NOMO-1 treated with dmso at 0.1 percent for 144 hours (cell line): ENCODE measurements around the gene SPRR2D.
"Not testable (repeated sequence)": the region's sequence is repeated elsewhere in the genome, so short reads cannot be mapped to it uniquely, and the experiment has no call there.

Experiments used
- DNase-seq: peaks from one replicate; lab custom pipeline; 2025; ENCODE audit not compliant: unreplicated experiment; lab: John Stamatoyannopoulos, UW

The SPRR2D gene

DNA sequence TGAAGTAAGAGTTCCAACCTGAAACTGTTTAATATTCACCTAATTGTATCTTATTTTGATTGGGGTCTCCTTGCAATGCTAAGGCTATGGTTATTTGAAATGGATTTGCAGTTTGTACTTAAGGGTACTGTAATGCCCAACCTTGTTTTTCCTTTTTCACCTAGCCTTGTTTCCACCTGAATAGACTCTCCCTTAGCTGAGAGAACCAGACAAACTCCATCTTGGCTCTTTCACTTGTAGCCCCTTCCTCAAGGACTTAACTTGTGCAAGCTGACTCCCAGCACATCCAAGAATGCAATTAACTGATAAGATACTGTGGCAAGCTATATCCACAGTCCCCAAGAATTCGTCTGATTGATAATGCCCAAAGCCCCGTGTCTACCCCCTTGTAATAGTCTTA, 19.1 kb downstream of the SPRR2D start:
- DNase-seq: not testable (repeated sequence)

DNA sequence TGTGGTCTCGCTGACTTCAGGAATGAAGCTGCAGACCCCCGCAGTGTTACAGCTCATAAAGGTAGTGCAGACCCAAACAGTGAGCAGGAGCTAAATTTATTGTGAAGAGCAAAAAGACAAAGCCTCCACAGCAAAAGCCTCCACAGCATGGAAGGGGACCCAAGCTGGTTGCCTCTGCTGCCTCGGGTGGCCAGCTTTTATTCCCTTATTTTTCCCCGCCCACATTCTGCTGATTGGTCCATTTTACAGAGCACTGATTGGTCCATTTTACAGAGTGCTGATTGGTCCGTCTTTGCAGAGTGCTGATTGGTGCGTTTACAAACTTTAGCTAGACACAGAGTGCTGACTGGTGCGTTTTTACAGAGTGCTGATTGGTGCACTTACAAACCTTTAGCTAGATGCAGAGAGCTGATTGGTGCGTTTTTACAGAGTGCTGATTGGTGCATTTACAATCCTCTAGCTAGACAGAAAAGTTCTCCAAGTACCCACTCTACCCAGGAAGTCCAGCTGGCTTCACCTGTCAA, 29.6 kb downstream of the SPRR2D start:
- not testable (repeated sequence) for DNase-seq

DNA sequence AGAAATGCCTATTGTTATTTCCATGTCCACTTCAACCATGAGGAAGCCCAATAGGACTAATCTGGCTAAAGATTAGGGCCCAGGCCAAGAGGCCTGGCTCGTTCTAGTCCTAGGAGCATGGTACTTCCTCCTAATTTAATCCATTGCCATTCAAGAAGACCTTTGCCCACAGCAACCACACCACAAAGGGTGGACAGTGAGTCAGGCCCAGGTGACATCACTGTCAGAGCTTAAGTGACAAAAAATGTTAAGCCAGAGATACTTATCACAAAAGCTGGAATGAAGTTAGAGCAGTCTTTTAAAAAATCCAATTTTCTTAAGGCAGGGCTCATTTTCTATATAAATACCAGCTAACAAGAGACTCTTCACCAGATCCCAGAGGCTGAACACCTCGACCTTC, 39.5 kb downstream of the SPRR2D start, which contains the start of gene SPRR3:
TSS of gene SPRR3 (plus strand) at position 368 of the 400 bp plus-strand sequence. CDS start 1,272 bp downstream, outside the sequence.
- DNase-seq: no peak

DNA sequence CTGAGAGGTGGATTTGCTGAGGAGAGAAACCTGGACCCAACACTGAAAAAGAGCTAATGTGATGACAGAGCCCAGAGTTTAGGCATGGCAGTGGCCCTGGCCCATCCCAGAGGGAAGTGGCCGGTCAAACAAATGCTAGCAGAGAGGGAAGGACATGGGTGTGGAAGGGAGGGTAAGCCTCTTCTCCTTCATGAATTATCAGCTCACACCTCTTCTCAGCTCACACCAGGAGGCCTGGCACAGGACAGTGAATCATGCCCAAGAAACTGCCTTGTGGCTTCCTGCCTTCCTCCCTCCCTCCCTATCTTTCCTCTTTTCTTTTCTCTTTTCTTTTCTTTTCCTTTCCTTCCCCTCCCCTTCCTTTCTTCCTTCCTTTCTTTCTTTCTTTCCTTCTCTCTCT, 40.6 kb downstream of the SPRR2D start:
- DNase-seq: no peak

DNA sequence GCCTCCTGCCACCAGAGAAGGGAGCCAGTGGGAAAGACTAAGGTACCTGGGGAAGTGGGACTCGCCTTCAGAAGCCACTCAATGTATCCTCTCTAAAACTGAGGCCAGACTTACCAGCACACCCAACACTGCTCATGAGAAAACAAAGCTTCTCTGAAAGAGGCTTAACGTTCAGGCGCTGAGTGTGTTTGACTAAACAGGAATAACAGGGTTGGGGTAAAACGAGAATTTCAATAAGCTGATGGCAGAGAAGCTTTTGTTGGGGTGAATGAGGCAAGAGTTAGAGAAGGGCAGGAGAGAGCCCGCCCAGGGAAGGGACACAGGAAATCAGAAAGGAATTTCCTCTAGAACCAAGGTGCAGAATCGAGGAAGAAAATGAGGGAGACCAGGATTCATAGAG, 41.1 kb downstream of the SPRR2D start:
- no peak for DNase-seq

DNA sequence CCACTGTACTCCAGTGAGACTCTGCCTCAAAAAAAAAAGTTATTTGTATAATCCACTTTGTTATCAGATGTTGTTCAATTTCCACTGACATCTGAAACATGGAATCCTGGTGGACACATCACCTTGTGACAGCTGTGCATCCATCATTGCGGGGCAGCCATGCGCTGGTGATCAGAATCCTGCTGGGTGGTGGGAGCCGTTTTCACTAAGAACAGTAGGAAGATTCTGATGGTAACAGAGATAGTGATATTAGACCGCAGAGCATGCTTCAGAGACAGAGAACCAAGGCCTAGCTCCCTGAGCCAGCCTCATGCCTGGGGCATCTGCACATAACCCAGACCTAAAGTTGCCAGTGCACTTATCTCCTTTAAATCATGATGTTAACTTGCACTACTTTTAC, 42.4 kb downstream of the SPRR2D start:
- DNase-seq: no peak

DNA sequence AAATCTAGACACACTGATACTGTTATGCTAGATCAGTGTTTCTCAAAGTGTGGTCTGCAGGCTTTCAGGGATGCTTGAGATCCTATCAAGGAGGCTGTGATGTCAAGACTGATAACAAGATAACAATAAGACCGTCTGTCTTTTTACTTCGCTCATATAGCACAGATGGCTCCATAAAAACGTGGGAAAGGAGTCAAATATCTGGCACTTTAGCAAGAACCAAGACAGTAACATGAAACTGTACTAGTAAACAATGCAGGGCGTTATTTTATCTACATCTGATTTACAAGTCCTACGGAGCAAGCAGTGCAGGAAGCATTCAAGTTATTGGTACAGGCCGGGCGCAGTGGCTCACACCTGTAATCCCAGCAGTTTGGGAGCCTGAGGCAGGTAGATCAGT, 43.0 kb downstream of the SPRR2D start:
- no peak for DNase-seq

DNA sequence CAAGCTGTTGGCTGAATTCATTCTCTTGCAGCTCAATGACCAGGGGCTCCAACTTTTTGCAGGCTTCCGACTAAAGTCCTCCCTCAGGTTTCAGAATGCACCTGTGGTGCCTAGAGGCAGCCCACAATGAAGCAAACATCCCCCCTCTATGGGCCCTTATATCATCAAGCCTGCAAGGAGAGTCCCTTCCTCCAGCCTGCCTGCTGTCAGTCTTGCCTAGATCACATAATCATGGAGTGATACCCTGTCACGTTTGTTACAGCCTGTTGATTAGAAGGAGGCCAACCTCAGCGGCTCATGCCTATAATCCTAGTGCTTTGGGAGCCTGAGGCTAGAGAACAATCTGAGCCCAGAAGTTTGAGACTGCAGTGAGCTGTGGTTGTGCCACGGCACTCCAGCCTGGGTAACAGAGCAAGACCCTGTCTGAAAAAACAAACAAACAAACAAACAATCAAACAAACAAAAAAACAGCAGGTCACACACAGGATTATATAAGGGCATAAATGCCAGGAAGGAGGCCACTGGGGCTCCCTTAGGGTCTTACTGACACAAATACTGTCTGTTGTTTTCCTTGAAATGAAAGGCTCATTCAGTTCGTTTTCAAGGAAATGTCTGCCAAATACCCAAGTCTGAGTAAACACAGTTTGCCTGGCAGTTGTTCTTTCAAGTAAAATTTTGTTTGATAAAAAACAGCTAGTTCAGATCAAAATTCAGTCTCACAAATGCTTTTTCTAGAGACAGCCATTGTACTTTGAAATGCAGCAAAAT, 44.1 kb downstream of the SPRR2D start:
- DNase-seq: no peak

DNA sequence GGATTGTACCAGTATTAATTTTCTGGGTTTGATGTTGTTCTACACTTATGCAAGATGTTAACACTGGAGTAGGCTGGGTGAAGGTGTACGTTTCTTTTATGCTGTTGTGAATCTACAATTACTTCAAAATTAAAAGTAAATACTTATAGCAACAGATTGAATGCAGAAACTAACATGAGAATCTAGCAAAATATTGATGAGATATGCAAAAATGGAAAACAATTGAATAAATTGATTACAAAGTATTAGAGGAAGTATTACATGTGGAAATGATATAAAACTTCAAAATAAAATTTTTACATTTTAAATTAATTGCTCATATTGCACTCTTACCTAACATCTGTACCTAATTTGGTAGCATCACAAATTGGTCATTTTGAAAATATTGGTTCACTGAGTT, 45.1 kb downstream of the SPRR2D start:
- no peak for DNase-seq

DNA sequence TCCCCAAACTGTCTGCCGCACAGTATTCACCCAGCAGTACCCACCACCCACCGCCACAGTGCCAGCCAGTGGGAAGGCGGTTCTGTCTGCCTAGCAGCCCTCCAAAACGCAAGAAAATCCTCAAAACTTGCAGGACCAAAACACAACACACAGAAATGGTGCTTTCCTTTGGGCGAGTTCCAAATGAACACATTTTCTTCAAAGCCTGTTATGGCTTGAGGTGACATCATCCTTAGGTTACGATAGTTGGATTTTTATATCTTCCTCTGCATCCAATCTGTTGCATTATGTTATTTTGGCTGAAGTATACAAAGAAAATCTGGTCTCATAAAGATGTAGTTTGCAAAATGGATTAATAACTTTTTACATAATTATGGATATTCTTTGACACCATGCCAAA, 47.7 kb downstream of the SPRR2D start:
- no peak for DNase-seq
